ENCODE measurements around the gene LENG1. TPM values are rescaled to one million over a fixed set of nuclear protein-coding genes. Genes with fewer than 3 reads are reported as not detected.

The LENG1 gene
- total and polyA plus RNA-seq, 2 donors (not counting 3 experiments of a cell fraction or from before 2014, with no cell fraction given): 3.0 to 5.0 TPM

DNA sequence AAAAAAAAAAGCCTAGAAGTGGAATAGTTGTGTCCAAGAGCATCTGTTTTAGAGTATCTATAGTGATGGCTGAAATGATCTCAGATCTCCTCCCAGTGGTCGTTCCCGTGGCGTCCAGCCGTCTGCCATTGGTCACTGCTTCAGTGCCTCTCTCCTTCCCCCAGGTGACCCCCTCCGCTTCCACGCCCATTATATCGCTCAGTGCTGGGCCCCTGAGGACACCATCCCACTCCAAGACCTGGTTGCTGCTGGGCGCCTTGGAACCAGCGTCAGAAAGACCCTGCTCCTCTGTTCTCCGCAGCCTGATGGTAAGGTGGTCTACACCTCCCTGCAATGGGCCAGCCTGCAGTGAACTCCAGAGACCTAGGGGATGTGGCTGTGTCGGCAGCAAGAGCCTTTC is 33.5 kb upstream of the LENG1 start:
- FAIRE-seq (no peak), DNase-seq (ENCODE audit: low read depth, low spot score) (no peak)
- no TSS peak for BruUV-seq (replicated peaks)
- no peaks in the 10 kb centered on the region for H3K9me3 ChIP-seq (replicated peaks; ENCODE audit: control insufficient read depth, insufficient read depth, low read length)
- H3K4me3 ChIP-seq (replicated peaks in 1 of 3; ENCODE audit: insufficient read depth in 1 of 3, low read depth in 1 of 3, low read length in 3 of 3): no peak overlapping the region
- ChIA-PET CTCF (interaction anchor here (1.1 to 2.7 kb wide), 2 partner anchors 28 to 73 kb away, joined by 3 to 11 read pairs; no protein-coding TSS in a partner anchor), POLR2A (interaction anchor here (0.7 kb wide), 1 partner anchor 35 kb away, joined by 4 read pairs; no protein-coding TSS in a partner anchor)
- no peak overlapping the region for H3K4me2 ChIP-seq (ENCODE audit: insufficient read depth, low read length)
- no peaks in the 10 kb centered on the region for H3K27me3 ChIP-seq (ENCODE audit: control insufficient read depth in 2 of 2, insufficient read depth in 2 of 2, low read length in 2 of 2)
- H3K9me1 ChIP-seq (replicated peaks; ENCODE audit: control insufficient read depth, extremely low read depth, insufficient read depth, low read length): no peaks in the 10 kb centered on the region
- no peak overlapping the region for H2AFZ ChIP-seq (ENCODE audit: low read depth, low read length)
- intact Hi-C loops (cut with micrococcal nuclease) (no loop called here), dilution Hi-C loops (cut with MboI; ENCODE audit: extremely low pct_ligation_motif_present, low sequenced_read_pairs) (no loop called here)
- H3K4me1 ChIP-seq (ENCODE audit: control insufficient read depth, extremely low read depth, insufficient read depth, low read length): peaks cover 10% of the 10 kb centered on the region
- H3K27ac ChIP-seq (ENCODE audit: insufficient read depth, low read depth, low read length): no peak overlapping the region
- TF ChIP-seq FOS (IDR thresholded peaks at IDR 0.05; ENCODE audit: borderline replicate concordance, insufficient read depth, low read length) (no peak), JUN (IDR thresholded peaks at IDR 0.05; ENCODE audit: borderline replicate concordance, insufficient read depth, insufficient read length, low read depth) (no peak), GATA2 (IDR thresholded peaks at IDR 0.05; ENCODE audit: insufficient read depth, insufficient read length, low read depth, low read length) (no peak), POLR2A (IDR thresholded peaks at IDR 0.05; ENCODE audit: low read depth, low read length) (no peak), MYC (IDR thresholded peaks at IDR 0.05; ENCODE audit: low read depth, low read length) (no peak), POLR2AphosphoS5 (IDR thresholded peaks at IDR 0.05; ENCODE audit: insufficient read depth, low read depth, low read length) (no peak), MAX (IDR thresholded peaks at IDR 0.05; ENCODE audit: insufficient read depth, insufficient read length) (no peak), EZH2 (IDR thresholded peaks at IDR 0.05; ENCODE audit: borderline replicate concordance, low read depth, low read length, severe bottlenecking) (no peak)
- TF ChIP-seq, protein P1, sequence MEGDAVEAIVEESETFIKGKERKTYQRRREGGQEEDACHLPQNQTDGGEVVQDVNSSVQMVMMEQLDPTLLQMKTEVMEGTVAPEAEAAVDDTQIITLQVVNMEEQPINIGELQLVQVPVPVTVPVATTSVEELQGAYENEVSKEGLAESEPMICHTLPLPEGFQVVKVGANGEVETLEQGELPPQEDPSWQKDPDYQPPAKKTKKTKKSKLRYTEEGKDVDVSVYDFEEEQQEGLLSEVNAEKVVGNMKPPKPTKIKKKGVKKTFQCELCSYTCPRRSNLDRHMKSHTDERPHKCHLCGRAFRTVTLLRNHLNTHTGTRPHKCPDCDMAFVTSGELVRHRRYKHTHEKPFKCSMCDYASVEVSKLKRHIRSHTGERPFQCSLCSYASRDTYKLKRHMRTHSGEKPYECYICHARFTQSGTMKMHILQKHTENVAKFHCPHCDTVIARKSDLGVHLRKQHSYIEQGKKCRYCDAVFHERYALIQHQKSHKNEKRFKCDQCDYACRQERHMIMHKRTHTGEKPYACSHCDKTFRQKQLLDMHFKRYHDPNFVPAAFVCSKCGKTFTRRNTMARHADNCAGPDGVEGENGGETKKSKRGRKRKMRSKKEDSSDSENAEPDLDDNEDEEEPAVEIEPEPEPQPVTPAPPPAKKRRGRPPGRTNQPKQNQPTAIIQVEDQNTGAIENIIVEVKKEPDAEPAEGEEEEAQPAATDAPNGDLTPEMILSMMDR (IDR thresholded peaks at IDR 0.05; ENCODE audit: extremely low read depth in 1 of 2, insufficient read depth in 1 of 2, low read depth in 1 of 2, low read length in 2 of 2): no peak
- no peak overlapping the region for H3K9ac ChIP-seq (replicated peaks; ENCODE audit: extremely low read depth, insufficient read depth, low read length)
- peaks cover 21% of the 10 kb centered on the region for H3K79me2 ChIP-seq (ENCODE audit: control insufficient read depth, insufficient read depth, low read length)
- H4K20me1 ChIP-seq (replicated peaks; ENCODE audit: control insufficient read depth, extremely low read depth, insufficient read depth, low read length): no peaks in the 10 kb centered on the region
- peaks cover 1 to 3% of the 10 kb centered on the region in 2 experiments for H3K36me3 ChIP-seq (ENCODE audit: control insufficient read depth in 2 of 2, extremely low read depth in 1 of 2, insufficient read depth in 2 of 2, low read length in 2 of 2)
